Measurements from ENCODE around the gene PTGS1.

Gene PTGS1

DNA sequence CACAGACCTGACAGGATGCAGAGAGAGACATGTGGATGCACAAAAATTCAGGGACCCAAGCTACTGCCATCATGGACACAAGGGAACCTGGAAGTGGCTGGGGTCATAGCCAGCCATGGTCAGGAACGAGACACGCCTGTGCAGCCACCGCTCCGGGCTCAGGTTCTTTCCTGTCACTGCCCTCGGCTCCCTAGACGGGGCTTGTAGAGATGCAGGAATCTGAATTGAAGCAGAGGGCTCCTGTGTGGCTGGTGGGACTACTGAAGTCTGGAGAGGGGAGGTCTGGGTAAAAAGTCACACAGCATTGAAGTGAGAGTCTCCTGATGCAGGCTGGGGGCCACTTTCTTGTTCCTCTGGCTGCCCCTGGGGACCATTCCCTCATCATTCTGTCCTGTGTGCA is 32.3 kb upstream of the PTGS1 start:
- H3K4me3 ChIP-seq (ENCODE audit: low read depth, low read length), result no peak overlapping the region
- H3K36me3 ChIP-seq (ENCODE audit: control insufficient read depth in 2 of 2, insufficient read depth in 1 of 2, low read length in 2 of 2), result no peaks in the 10 kb centered on the region
- H3K4me1 ChIP-seq (ENCODE audit: control insufficient read depth, insufficient read depth, low read length), result no peaks in the 10 kb centered on the region
- no peak overlapping the region for H3K27ac ChIP-seq (ENCODE audit: extremely low read depth, low read depth, low read length)
- no peak for TF ChIP-seq ZNF776 (tag by site-specific recombination; IDR thresholded peaks at IDR 0.05; ENCODE audit: borderline replicate concordance)
- TF ChIP-seq ZBTB20 (tag by site-specific recombination; IDR thresholded peaks at IDR 0.05), result no peak
- no peak for TF ChIP-seq ZNF23 (tag by site-specific recombination; IDR thresholded peaks at IDR 0.05; ENCODE audit: borderline replicate concordance)
- TF ChIP-seq ZNF24 (tag by site-specific recombination; IDR thresholded peaks at IDR 0.05), result no peak
- no peak for TF ChIP-seq ZNF501 (tag by site-specific recombination; IDR thresholded peaks at IDR 0.05)
- no peak for TF ChIP-seq ZNF416 (tag by site-specific recombination; IDR thresholded peaks at IDR 0.05)
- TF ChIP-seq, protein P1, sequence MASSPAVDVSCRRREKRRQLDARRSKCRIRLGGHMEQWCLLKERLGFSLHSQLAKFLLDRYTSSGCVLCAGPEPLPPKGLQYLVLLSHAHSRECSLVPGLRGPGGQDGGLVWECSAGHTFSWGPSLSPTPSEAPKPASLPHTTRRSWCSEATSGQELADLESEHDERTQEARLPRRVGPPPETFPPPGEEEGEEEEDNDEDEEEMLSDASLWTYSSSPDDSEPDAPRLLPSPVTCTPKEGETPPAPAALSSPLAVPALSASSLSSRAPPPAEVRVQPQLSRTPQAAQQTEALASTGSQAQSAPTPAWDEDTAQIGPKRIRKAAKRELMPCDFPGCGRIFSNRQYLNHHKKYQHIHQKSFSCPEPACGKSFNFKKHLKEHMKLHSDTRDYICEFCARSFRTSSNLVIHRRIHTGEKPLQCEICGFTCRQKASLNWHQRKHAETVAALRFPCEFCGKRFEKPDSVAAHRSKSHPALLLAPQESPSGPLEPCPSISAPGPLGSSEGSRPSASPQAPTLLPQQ (tag by site-specific recombination; IDR thresholded peaks at IDR 0.05), result no peak
- TF ChIP-seq ZFP37 (tag by site-specific recombination; IDR thresholded peaks at IDR 0.05), result no peak
- TF ChIP-seq ZNF239 (tag by site-specific recombination; IDR thresholded peaks at IDR 0.05), result no peak
- no peak for TF ChIP-seq ZNF354C (tag by site-specific recombination; IDR thresholded peaks at IDR 0.05; ENCODE audit: borderline replicate concordance, low read depth)
- no peak for TF ChIP-seq ZNF132 (tag by site-specific recombination; IDR thresholded peaks at IDR 0.05; ENCODE audit: borderline replicate concordance)
- ChIA-PET CTCF (interaction anchor here (2.6 kb wide), 1 partner anchor 214 kb away, joined by 19 read pairs; no protein-coding TSS in a partner anchor), POLR2A (interaction anchor here (0.6 to 1.1 kb wide), 2 partner anchors 12 to 210 kb away, joined by 3 to 7 read pairs; no protein-coding TSS in a partner anchor)
- H3K9me3 ChIP-seq (ENCODE audit: control insufficient read depth, insufficient read depth, low read depth, low read length), result no peaks in the 10 kb centered on the region

DNA sequence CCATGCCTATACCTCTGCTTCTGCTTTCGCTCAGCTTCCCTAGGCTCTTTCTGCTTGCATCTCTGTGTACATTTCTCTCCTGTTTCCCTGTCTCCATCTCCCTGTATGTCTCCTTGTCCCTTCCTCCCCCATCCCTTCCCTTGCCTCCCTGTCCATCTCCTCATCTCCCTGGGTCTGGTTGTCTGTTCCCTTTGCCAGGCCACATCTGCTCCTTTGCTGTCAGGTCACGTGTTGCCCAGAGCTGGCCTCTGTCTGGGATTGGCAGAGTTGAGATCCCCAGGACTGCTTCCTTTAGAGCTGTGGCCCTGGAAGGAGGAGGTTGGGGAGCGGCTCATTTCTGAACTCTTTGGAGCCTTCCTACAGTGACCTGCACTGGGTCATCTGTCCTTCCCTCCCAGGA is 31.8 kb upstream of the PTGS1 start:
- POLR2A ChIA-PET, result interaction anchor here (0.6 kb wide), 1 partner anchor 211 kb away, joined by 7 read pairs; no protein-coding TSS in a partner anchor

DNA sequence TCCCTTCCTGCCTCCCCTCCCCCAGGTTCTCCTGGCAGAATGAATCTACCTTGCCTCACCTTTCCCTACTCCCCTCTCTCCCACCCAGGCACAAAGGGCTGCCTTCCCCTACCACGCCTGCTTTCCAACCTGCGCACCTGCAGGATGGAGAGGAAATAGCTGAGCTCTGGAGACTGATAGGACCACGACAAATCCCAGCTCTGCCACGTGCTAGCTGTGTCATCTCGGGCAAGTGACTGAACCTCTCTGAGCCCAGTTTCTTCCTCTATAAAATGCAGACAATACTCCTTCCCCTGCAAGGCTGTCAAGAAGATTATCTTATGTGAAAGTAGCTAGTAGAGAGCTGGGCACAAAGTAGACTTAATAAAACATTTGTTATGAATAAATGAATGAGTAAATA is 31.2 kb upstream of the PTGS1 start:
- Histone ChIP-seq H3K36me3 (ENCODE audit: control insufficient read depth in 2 of 2, insufficient read depth in 1 of 2, low read length in 2 of 2) (no peaks in the 10 kb centered on the region), H3K4me3 (ENCODE audit: low read depth, low read length) (no peak overlapping the region), H3K4me1 (ENCODE audit: control insufficient read depth, insufficient read depth, low read length) (no peaks in the 10 kb centered on the region), H3K27ac (ENCODE audit: extremely low read depth, low read depth, low read length) (no peak overlapping the region), H3K9me3 (ENCODE audit: control insufficient read depth, insufficient read depth, low read depth, low read length) (no peaks in the 10 kb centered on the region)
- ChIA-PET CTCF (interaction anchor here (0.6 to 2.6 kb wide), 4 partner anchors 10 to 876 kb away, joined by 3 to 19 read pairs (median 4); no protein-coding TSS in a partner anchor), POLR2A (no interaction called here)
- TF ChIP-seq ZNF621 (tag by site-specific recombination; IDR thresholded peaks at IDR 0.05), result no peak
- no peak for TF ChIP-seq ZNF776 (tag by site-specific recombination; IDR thresholded peaks at IDR 0.05; ENCODE audit: borderline replicate concordance)
- no peak for TF ChIP-seq ZNF114 (tag by site-specific recombination; IDR thresholded peaks at IDR 0.05)
- TF ChIP-seq ZNF747 (tag by site-specific recombination; IDR thresholded peaks at IDR 0.05), result no peak
- TF ChIP-seq, protein P2, sequence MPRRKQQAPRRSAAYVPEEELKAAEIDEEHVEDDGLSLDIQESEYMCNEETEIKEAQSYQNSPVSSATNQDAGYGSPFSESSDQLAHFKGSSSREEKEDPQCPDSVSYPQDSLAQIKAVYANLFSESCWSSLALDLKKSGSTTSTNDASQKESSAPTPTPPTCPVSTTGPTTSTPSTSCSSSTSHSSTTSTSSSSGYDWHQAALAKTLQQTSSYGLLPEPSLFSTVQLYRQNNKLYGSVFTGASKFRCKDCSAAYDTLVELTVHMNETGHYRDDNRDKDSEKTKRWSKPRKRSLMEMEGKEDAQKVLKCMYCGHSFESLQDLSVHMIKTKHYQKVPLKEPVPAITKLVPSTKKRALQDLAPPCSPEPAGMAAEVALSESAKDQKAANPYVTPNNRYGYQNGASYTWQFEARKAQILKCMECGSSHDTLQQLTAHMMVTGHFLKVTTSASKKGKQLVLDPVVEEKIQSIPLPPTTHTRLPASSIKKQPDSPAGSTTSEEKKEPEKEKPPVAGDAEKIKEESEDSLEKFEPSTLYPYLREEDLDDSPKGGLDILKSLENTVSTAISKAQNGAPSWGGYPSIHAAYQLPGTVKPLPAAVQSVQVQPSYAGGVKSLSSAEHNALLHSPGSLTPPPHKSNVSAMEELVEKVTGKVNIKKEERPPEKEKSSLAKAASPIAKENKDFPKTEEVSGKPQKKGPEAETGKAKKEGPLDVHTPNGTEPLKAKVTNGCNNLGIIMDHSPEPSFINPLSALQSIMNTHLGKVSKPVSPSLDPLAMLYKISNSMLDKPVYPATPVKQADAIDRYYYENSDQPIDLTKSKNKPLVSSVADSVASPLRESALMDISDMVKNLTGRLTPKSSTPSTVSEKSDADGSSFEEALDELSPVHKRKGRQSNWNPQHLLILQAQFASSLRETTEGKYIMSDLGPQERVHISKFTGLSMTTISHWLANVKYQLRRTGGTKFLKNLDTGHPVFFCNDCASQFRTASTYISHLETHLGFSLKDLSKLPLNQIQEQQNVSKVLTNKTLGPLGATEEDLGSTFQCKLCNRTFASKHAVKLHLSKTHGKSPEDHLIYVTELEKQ (tag by site-specific recombination; IDR thresholded peaks at IDR 0.05; ENCODE audit: borderline replicate concordance), result no peak
- TF ChIP-seq ZFP3 (tag by site-specific recombination; IDR thresholded peaks at IDR 0.05; ENCODE audit: low read depth), result no peak
- TF ChIP-seq, protein P3, sequence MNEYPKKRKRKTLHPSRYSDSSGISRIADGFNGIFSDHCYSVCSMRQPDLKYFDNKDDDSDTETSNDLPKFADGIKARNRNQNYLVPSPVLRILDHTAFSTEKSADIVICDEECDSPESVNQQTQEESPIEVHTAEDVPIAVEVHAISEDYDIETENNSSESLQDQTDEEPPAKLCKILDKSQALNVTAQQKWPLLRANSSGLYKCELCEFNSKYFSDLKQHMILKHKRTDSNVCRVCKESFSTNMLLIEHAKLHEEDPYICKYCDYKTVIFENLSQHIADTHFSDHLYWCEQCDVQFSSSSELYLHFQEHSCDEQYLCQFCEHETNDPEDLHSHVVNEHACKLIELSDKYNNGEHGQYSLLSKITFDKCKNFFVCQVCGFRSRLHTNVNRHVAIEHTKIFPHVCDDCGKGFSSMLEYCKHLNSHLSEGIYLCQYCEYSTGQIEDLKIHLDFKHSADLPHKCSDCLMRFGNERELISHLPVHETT (tag by site-specific recombination; IDR thresholded peaks at IDR 0.05), result no peak
- no peak for TF ChIP-seq MYNN (tag by site-specific recombination; IDR thresholded peaks at IDR 0.05; ENCODE audit: borderline replicate concordance)
- TF ChIP-seq ZNF341 (tag by site-specific recombination; IDR thresholded peaks at IDR 0.05; ENCODE audit: low read depth), result no peak

More for the DNA sequence above, 31.8 kb upstream of the PTGS1 start:
- Histone ChIP-seq H3K4me1 (ENCODE audit: control insufficient read depth, insufficient read depth, low read length) (no peaks in the 10 kb centered on the region), H3K4me3 (ENCODE audit: low read depth, low read length) (no peak overlapping the region), H3K9me3 (ENCODE audit: control insufficient read depth, insufficient read depth, low read depth, low read length) (no peaks in the 10 kb centered on the region), H3K27ac (ENCODE audit: extremely low read depth, low read depth, low read length) (no peak overlapping the region), H3K36me3 (ENCODE audit: control insufficient read depth in 2 of 2, insufficient read depth in 1 of 2, low read length in 2 of 2) (no peaks in the 10 kb centered on the region)
- CTCF ChIA-PET, result interaction anchor here (0.6 to 2.6 kb wide), 3 partner anchors 214 to 876 kb away, joined by 3 to 19 read pairs (median 3); no protein-coding TSS in a partner anchor
- TF ChIP-seq ZNF654 (tag by site-specific recombination; IDR thresholded peaks at IDR 0.05; ENCODE audit: low read depth), result no peak
- TF ChIP-seq ZBTB1 (tag by site-specific recombination; IDR thresholded peaks at IDR 0.05), result no peak
- no peak for TF ChIP-seq ZFP37 (tag by site-specific recombination; IDR thresholded peaks at IDR 0.05)
- TF ChIP-seq EGR2 (tag by site-specific recombination; IDR thresholded peaks at IDR 0.05; ENCODE audit: low read depth), result no peak
- TF ChIP-seq ZNF121 (tag by site-specific recombination; IDR thresholded peaks at IDR 0.05), result no peak
- no peak for TF ChIP-seq ZNF112 (tag by site-specific recombination; IDR thresholded peaks at IDR 0.05)
- no peak for TF ChIP-seq ZNF629 (tag by site-specific recombination; IDR thresholded peaks at IDR 0.05)
- no peak for TF ChIP-seq GLIS2 (tag by site-specific recombination; IDR thresholded peaks at IDR 0.05)
- TF ChIP-seq ZNF274 (IDR thresholded peaks at IDR 0.05; ENCODE audit: low read length), result no peak
- TF ChIP-seq ZNF274 (tag by site-specific recombination; IDR thresholded peaks at IDR 0.05; ENCODE audit: borderline replicate concordance), result no peak
- no peak for TF ChIP-seq MYNN (tag by site-specific recombination; IDR thresholded peaks at IDR 0.05; ENCODE audit: borderline replicate concordance)
- no peak for TF ChIP-seq ZFHX2 (tag by site-specific recombination; conservative IDR thresholded peaks at IDR 0.05)
- TF ChIP-seq ZNF239 (tag by site-specific recombination; IDR thresholded peaks at IDR 0.05), result no peak
- TF ChIP-seq ZNF404 (tag by site-specific recombination; IDR thresholded peaks at IDR 0.05), result no peak
- TF ChIP-seq, protein P4, sequence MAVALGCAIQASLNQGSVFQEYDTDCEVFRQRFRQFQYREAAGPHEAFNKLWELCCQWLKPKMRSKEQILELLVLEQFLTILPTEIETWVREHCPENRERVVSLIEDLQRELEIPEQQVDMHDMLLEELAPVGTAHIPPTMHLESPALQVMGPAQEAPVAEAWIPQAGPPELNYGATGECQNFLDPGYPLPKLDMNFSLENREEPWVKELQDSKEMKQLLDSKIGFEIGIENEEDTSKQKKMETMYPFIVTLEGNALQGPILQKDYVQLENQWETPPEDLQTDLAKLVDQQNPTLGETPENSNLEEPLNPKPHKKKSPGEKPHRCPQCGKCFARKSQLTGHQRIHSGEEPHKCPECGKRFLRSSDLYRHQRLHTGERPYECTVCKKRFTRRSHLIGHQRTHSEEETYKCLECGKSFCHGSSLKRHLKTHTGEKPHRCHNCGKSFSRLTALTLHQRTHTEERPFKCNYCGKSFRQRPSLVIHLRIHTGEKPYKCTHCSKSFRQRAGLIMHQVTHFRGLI (tag by site-specific recombination; IDR thresholded peaks at IDR 0.05), result no peak
